HG02840 (cell line): ENCODE measurements around the gene CD300A.
"Not testable (repeated sequence)": the region's sequence is repeated elsewhere in the genome, so short reads cannot be mapped to it uniquely, and the experiment has no call there.

Source experiments
- ATAC-seq: cut with Tn5 transposase; IDR thresholded peaks from one replicate; pipeline ENCODE4 v1.9.1; 2021; ENCODE audit warnings: mild to moderate bottlenecking, moderate library complexity, moderate number of reproducible peaks; ENCODE audit not compliant: unreplicated experiment, low FRiP score

Gene CD300A

DNA sequence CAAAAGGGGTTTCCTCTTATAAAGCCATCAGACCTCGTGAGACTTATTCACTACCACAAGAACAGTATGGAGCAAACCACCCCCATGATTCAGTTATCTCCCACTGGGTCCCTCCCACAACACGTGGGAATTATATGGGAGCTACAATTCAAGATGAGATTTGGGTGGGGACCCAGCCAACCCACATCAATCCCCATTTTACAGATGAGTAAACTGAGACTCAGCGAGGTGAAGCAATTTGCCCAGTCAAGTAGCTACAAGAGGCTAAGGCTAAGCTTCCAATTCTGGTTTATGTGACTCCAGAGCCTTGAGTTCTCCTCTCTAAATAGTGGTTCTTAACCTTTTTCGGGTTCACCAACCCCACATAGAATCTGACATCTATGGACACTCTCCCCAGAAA, 8.8 kb downstream of the CD300A start:
- ATAC-seq: no peak

GRCh38 chr17:74477411-74477810, 11.0 kb downstream of the CD300A start:
- ATAC-seq: no peak

GRCh38 chr17:74478420-74479100, 12.1 kb downstream of the CD300A start:
- no peak for ATAC-seq

- ATAC-seq: no peak
These were observed 13.9 kb downstream of the CD300A start for GRCh38 chr17:74480290-74480689.

DNA sequence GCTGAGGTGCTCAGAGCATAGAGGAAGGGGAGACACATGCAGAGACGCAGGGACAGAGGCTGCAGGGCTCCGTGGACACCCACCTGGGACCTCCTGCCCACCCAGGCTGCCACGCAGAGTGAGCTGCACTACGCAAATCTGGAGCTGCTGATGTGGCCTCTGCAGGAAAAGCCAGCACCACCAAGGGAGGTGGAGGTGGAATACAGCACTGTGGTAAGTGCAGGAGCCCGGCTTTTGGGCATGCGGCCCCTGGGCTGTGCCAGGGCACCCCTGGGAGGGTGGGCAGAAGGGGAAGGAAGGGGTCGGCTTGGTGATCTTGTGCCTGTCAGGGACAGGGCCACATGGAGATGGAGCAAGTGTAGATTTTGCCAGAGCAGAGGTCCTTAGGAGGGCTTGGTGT, 15.2 kb downstream of the CD300A start:
- no peak for ATAC-seq

DNA sequence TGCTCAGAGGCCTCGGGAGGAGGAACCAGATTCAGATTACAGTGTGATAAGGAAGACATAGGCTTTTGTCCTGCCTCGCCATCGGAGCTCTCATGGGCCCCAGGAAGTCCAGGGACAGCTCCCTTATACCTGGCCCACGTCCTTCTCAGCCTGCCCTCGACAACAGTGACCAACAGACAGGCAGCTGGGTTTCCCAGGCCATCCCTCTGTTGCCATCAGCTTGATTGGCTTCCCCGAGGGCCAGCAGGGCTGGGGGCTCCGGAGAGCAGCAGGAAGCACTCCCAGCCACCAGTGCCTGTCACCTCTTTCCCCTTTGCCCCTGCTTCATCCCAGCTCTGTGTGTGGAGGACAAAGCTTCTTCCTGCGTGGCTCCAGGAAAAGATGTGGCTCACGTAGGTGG, 17.6 kb downstream of the CD300A start:
- no peak for ATAC-seq

DNA sequence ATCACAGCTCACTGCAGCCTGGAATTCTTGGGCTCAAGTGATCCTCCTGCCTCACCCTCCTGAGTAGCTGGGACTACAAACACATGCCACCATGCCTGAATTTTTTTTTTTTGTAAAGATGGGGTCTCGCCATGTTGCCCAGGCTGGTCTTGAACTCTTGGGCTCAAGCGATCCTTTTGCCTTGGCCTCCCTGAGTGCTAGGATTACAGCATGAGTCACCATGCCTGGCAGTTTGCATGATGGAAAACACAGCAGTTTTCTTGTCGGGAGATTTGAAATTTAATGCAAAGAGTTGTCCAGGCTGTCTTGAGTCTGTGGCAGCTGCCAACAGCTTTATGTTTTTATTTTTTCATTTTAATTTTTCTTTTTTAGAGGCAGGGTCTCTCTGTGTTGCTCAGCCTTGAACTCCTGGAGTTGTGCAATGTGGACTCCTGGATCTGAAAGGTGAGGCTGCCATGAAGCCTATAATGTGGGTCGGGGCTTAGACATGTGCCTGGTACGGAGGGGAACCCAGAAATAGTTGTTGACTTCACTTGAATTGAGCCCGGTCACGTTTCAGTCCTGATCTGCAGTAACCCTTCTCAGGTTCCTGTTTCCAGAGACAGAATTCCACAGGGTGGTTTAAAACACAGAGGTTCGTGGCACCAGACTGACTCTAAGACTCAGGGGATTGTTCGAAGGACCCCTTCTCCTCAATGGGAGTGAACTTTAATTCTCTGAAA, 18.7 kb downstream of the CD300A start:
- no peak for ATAC-seq

GRCh38 chr17:74485841-74486240, 19.4 kb downstream of the CD300A start:
- no peak for ATAC-seq

GRCh38 chr17:74488276-74488675, 21.8 kb downstream of the CD300A start:
- not testable (repeated sequence) for ATAC-seq

- no peak for ATAC-seq
These were observed 24.3 kb downstream of the CD300A start for GRCh38 chr17:74490716-74491115.

DNA sequence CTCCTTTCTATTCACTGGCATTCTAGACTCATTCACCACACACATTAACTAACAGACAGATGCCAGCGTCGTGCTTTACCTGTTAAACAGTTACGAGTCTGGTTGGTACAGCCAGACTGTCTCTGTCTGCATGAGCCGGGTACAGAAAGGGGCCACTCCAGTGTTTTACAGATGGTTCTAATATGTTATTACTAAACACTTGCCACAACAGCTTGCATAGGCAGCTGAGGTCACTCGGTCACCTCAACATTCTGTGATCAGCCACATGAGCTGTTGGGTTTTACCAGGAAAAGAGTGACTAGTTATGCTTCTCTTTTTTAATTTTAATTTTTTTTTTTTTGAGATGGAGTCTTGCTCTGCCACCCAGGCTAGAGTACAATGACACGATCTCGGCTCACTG, 25.2 kb downstream of the CD300A start:
- ATAC-seq: no peak

DNA sequence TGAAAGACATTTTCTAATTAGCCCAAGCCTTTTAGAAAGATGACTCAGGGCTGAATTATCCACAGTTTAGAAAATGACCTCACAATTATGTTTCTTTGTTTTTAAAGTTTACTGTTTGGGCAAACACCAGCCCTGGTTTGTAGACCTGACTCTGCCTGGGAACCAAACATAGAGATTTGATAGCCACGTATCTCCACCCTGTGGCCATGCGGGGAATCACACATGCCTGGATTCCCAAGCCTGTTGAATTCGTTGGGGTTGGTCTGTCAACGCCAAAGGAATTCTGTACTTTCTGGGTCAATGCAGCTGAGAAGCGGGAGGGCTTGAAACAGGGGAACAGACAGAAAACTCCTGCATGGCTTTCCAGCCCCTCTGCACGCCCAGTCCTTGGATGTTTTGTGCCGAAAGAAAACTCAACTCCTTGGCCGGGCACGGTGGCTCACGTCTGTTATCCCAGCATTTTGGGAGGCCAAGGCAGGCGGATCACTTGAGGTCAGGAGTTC, 26.9 kb downstream of the CD300A start:
- no peak for ATAC-seq

- ATAC-seq: no peak
These were observed 31.0 kb downstream of the CD300A start for GRCh38 chr17:74497471-74497870.

DNA sequence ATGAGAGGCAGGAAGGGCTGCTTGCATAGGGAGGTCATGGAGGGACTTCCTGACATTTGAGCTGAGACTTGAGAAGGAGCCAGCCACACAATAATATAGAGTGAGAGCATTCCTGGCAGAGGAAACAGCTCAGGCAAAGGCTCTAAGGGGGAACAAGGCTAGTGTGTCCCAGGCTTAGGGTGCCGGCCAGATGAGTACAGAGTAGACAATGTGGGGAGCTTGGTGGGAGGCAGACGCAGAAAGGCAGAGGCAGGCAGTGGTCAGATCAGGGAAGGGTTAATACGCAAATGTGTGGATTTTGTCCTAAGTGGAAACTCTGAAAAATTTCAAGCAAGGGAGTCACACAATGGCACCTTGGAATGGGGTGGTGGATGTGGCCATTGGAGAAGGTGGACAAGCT, 33.6 kb downstream of the CD300A start:
- no peak for ATAC-seq

- ATAC-seq: no peak
These were observed 36.4 kb downstream of the CD300A start for GRCh38 chr17:74502861-74503260.

GRCh38 chr17:74503949-74504348, 37.5 kb downstream of the CD300A start:
- ATAC-seq: not testable (repeated sequence)

DNA sequence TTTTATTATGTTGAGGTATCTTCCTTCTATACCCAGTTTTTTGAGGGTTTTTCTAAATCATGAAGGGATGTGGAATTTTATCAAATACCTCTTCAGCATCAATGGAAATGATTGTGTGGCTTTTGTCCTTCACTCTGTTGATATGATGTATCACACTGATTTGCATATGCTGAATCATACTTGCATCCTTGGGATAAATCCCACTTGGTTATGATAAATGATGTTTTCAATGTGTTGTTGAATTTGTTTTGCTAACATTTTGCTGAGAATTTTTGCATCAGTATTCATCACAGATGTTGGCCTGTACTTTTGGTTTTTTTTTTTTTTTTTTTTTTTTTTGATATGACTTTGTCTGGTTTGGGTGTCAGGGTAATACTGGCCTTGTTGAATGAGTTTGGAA, 41.7 kb downstream of the CD300A start:
- no peak for ATAC-seq

GRCh38 chr17:74512036-74512435, 45.6 kb downstream of the CD300A start:
- ATAC-seq: no peak

DNA sequence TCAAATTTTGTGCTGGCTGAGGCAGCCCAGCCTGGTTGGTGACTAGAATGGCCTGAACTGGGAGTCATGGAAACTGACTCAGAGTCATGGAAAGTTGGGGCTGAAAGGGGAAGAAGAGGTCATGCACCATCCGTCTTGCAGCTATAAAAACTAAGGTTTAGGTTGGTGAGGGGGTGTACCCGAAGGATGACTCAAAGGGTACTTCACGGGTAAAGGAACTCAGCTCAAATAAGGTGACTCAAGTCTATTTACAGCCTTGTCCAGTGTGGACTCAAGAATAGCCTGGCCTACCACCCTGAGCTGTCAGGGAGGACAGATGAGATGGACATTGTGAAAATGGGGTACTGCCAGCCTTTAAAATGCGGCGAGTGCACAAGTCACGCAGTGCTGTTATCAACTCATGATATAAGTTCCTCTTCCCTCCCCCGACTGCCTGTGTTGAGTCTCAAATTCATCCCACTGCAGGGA, 46.2 kb downstream of the CD300A start:
- ATAC-seq: no peak

- ATAC-seq: no peak
These were observed 47.7 kb downstream of the CD300A start for GRCh38 chr17:74513987-74514631.

- no peak for ATAC-seq
These were observed 48.3 kb downstream of the CD300A start for GRCh38 chr17:74514632-74515334.
